Stimulated activated CD4-positive, alpha-beta T cell treated with anti-CD3 and anti-CD28 coated beads, Interleukin-1b, Interleukin-23, amount 100 ng/mL, for 1 hour (primary cell): ENCODE measurements around the gene RNF213.

Experiments used
- DNase-seq, 2 donors: peaks; one replicate each; pipeline ENCODE4 v3.0.0-alpha.2; 2020; ENCODE audit warnings: low read depth in 2 of 2

RNF213 gene

DNA sequence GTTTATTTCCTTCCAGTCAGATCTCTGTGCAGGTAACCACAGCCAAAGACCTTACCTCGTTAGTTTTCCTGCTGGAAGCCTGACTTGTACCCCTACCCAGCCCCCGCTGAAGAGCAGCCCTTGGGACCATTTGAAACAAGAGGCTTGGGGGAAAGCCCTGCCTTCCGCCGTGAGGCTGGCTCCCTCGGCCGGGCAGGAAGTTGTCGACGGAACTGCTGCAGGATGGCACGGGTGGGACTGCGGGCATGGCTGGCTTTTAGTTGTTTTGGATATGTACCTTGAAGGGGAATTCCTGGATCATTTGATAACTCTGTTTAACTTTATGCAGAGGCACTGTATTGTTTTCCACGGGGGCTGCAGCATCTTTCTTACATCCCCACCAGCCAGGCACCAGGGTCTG, 105.3 kb downstream of the RNF213 start:
- no peak for DNase-seq

DNA sequence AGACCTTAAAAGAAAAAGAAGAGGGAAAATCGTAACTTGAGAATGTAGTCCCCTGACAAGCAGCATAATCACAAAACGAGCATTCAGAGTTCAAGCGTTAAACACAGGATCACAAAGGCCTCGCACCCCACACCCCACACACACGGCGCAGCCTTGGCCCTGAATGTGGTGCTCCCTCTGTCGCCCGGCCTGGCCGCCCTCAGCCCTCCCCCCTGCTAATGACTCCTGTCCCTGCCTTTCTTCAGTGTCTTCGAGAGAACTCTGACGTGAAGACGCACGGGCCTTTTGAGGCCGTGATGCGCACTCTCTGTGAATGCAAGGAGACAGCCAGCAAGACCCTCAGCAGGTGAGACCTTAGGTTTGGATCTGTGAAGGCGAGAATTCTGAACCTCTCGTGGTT, 106.9 kb downstream of the RNF213 start:
- no peak for DNase-seq

DNA sequence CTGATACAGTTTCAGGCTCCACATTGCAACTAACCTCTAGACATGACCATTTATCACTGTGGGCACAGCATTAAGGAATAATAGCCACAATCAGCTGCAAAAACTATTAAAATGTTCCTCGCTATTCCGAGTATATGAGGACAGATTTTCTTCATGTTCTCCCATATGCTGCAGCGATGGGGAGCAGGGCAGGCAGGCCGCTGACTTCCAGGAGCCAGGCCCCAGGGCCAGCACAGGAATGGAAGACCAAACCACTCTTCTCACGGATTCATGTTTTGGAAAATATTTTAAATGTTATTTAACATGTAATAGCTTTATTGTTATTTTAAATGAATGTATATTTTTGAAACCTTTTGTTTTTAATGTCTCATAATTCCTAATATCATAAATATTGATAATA, 110.5 kb downstream of the RNF213 start:
- no peak for DNase-seq

DNA sequence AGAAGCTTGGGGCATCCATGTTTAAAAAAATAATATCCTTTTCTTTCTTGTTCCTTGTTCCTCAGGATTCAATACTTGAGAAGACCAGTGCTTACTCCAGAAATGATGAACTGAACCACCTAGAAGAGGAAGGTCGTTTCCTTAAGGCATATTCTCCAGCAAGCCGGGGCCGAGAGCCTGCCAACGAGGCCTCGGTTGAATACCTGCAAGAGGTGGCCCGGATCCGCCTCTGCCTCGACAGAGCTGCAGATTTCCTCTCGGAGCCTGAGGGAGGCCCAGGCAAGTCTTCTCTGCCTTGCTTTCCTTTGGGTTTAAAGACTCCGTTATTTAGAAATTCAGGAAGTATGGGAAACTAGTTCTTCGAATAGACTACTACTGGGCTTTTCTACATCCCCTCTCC, 111.8 kb downstream of the RNF213 start:
- DNase-seq = no peak

DNA sequence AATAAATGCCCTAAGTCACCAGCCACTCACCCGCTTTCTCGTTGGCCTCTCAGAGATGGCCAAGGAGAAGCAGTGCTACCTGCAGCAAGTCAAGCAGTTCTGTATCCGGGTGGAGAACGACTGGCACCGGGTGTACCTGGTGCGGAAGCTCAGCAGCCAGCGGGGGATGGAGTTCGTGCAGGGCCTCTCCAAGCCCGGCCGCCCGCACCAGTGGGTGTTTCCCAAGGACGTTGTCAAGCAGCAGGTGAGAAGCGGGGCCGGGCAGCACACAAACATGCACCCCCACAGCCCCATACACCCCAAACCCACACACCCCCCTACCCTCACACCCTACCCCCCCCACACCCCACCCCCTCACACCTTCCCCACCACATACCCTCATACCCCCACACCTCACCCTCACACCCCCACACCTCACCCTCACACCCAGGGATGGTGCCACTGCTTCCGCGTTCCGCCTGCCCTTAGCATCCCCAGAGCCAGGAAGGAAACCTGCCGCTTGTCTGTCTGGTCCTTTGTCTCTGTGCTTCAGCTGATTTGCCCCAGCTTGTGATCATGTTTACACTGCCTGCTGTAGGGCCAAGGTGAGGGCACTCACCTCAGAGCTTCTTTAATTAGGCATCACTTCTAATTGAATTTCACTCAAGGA, 112.4 kb downstream of the RNF213 start:
- no peak for DNase-seq

DNA sequence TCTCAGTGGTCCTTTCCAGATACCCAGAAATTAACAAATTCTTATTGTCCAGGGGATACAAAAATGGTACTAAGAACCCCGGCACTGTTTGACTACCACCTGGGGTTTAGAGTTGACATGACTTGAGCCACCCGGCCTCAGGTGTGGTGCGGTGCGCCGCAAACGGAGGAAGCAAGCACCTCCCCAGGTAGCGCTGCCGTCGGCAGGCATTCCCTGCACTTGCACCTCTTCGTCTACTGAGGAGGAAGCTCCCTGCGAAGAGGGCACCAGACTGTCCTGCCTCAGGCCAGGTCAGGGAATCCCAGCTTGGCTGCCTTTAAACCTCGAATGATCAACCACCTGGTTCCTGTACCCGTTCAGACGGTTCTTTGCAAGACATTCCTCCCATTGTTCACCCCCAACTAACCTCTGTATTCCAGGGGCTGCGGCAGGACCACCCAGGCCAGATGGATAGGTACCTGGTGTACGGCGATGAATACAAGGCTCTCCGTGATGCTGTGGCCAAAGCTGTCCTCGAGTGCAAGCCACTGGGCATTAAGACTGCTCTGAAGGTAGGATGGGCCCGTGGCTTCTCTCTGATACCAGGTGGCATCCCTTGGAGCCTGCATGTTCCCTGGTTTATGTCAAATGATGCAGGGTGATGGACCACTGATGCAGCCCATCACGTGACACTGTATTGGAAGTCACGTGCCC, 113.5 kb downstream of the RNF213 start:
- DNase-seq = no peak

DNA sequence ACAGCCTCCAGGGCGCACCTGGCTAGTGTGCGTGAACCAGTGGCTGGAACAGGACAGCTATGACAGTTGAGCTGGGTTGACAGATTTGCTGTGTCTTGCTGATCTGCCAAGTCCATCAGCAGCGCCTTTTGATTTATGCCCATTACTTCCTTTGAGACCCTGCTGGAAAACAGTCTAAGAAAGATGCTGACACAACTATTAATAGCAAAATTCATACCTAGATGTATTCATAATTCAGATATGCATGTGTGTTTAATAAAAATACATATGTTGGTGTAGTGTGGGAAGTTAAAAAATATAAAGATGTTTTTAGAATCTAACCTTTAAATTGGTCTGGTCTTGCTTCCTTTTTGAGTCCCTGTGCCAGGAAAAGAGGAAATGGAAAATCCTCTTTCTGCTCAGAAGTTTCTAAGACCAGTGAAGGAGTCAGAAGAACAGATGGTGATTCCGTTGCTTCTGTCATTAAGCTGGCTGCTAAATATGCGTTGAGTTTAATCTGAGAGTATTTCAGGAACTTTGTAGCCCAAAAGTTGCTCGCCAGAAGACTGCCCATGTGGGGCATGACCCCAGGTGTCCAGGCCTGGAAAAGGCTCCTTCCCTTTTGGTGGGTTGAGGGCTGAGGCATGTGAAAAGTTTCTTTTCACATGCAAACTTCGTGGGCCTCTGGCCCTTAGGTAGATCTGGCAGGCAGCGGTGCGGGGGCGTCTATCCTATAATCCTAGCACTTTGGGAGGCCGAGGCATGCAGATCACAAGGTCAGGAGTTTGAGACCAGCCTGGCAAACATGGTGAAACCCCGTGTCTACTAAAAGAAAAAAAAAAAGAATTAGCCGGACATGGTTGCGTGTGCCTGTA, 114.3 kb downstream of the RNF213 start:
- DNase-seq = no peak

DNA sequence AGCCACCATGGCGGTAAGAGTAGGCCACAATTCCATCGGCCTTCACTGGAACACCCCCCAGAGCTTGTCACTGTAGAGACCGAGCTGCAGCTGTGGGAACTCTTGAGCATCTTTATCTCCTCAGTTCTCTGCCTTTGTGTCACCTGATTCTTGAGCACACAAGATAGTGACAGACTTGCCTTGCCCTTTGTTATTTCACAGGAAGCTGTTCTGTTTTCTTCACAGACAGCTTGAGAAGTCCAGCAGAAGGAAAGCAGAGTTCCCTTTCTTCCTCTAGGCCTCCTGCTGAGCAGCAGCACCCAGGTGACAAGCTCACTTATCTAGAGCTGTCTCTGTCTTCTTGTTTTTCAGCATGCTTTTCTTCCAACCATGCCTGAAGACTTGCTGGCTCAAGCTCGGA, 115.9 kb downstream of the RNF213 start:
- no peak for DNase-seq

DNA sequence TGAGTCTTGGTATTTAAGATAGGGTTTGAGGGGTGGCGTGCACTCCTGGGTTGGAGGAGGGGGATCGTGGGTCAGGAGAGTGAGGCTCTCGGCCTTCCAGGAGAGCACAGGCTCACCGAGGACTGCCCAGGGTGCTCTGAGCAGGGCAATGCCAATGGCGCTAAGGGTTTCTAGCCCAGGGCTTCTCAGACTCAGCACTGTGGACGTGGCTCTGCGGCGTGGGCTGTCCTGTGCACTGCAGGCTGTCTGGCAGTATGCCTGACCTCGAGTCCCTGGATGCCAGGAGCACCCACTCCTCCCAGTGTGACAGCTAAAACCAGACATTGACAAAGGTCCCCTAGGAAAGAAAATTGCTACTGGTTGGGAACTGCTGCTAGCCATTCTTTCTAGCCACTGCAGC, 117.1 kb downstream of the RNF213 start:
- DNase-seq = no peak

DNA sequence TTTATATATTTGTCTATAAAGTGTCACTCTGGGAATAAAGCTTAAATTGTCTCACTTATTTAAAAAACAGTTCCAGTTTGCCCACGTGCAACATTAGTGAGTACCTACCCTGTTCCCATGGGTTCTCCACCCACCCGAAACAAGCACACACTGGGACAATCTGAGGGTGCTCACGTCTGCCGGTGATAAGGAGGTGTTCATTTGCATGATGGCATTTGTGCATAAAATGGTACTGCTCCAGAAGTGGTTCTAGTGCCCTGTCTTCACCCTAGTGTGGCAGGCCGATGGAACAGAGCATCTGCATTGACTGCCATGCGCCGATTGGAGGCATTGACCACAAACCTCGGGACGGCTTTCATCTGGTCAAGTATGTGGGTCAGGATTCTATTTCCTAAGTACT, 118.7 kb downstream of the RNF213 start:
- DNase-seq = no peak

DNA sequence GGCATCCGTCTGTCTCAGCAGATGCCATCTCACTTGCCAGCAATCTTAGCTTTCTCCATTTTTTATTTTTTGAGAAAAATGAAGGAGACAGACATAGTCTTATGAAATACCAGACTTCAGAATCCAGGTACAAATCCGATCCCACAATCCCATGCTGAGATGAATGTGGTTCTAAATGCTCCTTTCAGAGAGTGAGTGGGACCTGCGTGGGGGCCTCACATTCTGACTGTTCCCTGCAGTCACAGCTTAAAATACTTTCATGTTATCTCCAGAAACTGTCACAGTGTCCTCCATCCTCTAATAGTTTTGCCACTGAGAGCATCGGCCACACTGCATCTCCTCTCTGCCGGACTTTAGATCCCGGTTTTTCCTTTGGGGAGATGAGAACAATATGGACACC, 119.4 kb downstream of the RNF213 start:
- no peak for DNase-seq

DNA sequence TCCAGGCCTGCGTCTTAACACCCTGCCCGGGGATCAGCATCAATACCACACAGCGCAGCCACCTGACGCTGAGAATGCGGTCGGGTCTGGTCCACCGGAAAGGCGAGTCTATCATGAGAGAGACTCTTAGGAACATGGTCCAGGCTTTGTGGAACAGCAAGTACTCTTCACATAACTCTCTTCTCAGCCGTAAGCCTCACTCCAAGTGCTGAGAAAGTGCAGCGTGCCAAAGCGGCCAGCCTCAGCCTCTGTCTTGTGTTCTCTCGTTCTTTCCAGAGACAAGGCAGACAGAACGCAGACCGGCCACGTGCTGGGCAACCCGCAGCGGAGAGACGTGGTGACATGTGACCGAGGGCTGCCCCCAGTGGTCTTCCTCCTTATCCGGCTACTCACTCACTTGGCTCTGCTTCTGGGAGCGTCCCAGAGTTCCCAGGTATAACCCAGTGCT, 119.9 kb downstream of the RNF213 start:
- DNase-seq = no peak

DNA sequence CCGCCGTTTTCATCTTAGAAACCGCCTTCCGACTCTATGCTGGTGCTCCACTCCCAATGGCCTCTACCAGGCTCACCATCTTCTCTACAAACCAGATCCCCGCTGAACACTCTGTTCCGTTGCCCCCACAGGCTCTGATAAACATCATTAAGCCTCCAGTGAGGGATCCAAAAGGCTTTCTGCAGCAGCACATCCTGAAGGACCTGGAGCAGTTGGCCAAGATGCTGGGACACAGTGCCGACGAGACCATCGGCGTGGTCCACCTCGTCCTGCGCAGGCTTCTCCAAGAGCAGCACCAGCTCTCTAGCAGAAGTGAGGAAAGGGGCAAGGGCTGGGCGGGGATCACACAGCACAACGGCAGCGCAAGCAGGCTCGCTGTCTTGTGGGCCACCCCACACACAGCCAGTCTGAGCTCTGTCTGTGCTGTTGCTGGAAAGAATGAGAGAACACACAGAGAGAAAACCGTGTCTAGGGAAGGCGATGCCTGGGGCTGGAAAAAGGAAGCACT, 120.8 kb downstream of the RNF213 start:
- no peak for DNase-seq

DNA sequence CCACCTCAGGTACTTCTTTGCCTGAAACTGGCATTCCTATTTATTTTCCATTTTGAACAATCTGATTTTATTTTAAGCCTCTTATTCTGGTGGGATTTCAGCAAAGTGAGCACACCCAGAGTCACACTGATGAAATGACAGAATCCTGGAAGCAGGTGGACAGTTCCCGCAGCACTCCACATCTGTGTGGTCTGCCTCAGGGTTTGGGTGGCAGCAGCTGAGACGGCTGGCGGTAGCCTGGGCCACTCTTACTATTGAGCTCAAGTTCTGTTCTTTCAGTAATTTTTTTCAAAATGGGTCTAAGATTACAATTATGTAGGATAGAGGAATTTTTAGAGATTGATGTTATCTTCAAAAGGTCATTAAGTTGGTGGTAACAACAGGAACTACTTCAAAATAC, 121.8 kb downstream of the RNF213 start:
- DNase-seq = no peak

DNA sequence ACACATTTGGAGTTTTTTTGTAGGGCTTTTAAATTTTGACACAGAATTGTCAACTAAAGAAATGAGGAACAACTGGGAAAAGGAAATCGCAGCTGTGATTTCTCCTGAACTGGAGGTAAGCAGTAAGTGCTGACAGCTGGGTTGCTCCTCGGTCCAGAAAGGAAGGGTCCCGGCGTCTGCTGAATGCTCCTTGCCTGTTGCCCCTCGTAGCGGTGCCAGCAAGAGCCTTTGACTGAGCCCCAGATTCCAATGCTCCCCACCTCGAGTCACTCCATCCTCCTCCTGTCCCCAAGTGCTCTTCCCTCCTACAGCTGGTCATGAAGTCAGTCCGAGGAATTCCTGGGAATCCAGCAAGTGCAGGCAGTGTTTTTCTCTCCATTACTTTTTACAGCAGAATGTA, 122.3 kb downstream of the RNF213 start:
- no peak for DNase-seq

DNA sequence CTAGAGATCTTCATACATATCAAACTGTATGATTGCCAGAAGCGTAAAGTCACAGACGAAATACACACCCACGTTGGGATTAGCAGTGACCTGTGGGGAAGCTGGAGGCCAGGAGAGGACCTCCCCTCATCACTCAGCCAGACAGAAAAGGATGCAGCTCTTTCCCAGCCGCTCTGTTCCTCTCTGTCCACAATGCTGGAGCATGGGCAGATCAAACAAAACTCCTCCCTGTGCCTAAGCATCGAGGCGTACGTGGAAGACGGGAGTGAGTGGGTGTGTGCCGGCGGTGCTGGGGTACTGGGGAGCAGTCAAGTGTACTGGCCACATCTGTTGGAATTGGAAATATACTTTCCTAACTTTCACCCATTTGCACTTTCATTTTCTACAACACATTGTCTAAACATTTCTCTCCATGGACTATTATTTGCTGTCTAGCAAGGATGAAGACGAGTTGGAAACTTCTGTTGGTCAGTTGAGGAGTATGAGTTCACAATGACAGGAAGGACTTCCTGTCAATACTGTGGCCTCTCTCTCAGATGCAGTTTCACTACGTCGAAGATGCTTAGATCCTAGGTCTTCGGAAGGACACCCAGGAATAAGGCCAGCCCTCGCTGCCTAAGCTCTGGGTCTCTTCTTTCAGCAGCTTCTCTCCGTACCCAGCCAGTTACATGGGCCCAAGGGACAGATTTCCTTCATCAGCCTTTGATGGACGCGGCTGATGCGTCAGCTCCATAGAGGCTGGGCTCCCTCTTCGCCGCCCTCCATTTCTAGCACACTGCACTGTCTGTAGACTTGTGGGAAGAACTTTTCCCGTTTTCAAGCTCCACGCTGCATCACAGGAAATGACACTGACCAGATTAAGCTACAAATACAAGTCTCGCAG, 123.7 kb downstream of the RNF213 start:
- DNase-seq = no peak

DNA sequence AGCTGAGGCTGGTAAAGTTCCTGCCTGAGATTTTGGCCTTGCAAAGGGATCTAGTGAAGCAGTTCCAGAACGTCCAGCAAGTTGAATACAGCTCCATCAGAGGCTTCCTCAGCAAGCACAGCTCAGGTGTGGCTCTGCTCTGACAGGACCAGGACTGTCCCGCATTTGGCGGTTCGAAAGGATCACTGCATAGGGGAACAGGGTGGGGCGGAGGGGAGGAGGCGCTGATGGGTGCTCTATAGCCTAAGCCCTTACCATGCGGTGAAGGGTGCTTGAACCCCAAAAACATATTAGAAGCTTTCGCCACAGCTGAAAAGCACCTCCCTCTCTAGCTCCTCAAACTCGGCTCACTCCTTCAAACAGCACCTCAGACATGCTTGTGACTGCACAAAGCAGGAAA, 124.4 kb downstream of the RNF213 start:
- no peak for DNase-seq

DNA sequence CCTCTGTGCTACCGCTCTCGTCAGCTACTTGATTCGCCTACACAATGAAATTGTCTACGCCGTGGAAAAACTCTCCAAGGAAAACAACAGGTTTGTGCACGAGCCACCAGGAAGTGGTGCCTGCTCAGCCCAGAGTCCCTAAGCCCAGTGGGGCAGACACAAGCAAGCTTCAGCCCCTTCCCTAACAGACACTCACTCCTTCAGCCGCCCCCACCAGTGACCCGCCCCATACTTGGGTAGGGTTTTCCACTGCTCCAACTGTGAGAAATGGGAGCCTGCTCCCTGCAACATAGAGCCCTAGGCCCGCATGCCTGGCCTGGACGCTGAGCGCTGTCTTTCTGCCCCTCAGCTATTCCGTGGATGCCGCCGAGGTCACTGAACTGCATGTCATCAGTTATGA, 125.7 kb downstream of the RNF213 start:
- DNase-seq = no peak

DNA sequence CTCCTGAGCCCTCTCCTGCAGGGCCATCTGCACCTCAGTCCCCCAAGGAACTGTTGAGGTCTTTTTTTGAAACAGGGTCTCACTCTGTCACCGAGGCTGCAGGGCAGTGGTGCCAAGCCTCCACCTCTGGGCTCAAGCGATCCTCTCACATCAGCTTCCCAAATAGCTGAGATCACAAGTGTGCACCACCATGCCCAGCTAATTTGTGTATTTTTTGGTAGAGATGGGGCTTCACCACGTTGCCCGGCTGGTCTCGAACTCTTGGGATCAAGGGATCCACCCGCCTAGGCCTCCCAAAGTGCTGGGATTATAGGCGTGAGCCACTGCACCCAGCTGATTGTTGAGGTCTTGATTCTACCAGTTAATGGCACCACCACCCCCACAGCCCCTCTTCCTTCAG, 126.4 kb downstream of the RNF213 start:
- no peak for DNase-seq

DNA sequence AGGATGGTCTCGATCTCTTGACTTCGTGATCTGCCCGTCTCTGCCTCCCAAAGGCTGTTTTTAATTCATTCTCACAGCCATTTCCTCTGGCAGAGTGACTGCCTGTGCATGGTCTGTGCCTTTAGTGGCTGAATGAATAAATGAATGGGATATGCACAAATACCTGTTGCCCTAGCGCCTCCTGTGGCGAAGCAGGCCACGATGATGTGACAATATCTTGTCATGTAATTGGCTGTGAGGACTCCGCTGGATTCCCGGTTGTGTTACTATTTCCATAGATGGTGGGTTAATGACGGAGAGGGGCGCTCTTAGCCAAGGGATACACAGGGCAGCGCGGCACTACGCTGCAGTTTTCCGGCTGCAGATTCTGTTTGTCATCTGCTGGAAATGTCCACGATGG, 127.5 kb downstream of the RNF213 start:
- no peak for DNase-seq

DNA sequence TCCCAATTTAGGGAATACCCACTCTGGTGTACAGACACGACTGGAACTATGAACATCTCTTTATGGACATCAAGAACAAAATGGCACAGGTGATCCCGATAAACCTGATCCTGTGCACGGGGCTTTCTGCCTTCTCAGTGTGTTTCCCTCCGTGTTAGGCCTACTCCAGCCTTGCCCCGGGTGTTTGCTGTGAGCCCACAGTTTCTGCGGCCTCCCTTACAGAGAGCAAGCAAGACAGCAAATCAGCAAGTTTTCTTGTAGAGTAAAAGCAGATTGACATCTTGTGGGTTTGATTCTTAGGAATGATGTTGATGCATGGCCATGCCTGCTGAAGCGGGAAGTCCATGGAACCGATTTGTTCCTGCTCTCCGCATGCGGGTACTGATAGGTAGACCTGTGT, 127.9 kb downstream of the RNF213 start:
- no peak for DNase-seq
